HepG2 (cell line): ENCODE measurements around the gene EEF2. TPM values are rescaled to one million over a fixed set of nuclear protein-coding genes. Genes with fewer than 3 reads are reported as not detected.

Source experiments
- BHLHE40 ChIP-seq: IDR thresholded peaks from 2 replicates; pipeline ENCODE4 v1.6.1; 2011; ENCODE audit warnings: low read length, improper control_type of control experiment
- CBFB ChIP-seq: sonication (generic); formaldehyde crosslinking; IDR thresholded peaks from 2 replicates; pipeline ENCODE4 v1.4.0; 2020; ENCODE audit warnings: missing genetic modification reagents
- CSRNP1 ChIP-seq: sonication (generic); formaldehyde crosslinking; IDR thresholded peaks from 2 replicates; pipeline ENCODE4 v1.8.1; 2023; ENCODE audit warnings: mild to moderate bottlenecking, missing genetic modification reagents
- DZIP1 ChIP-seq: sonication (generic); formaldehyde crosslinking; IDR thresholded peaks from 2 replicates; pipeline ENCODE4 v1.5.0; 2020; ENCODE audit warnings: mild to moderate bottlenecking, missing genetic modification reagents
- ELF1 ChIP-seq: sonication (generic); formaldehyde crosslinking; IDR thresholded peaks from 2 replicates; pipeline ENCODE4 v1.4.0; 2020; ENCODE audit warnings: missing genetic modification reagents
- FLYWCH1 ChIP-seq: sonication (generic); formaldehyde crosslinking; IDR thresholded peaks from 2 replicates; pipeline ENCODE4 v1.8.1; 2023; ENCODE audit warnings: mild to moderate bottlenecking, missing genetic modification reagents
- GATA4 ChIP-seq: sonication (generic); IDR thresholded peaks from 2 replicates; pipeline ENCODE4 v1.6.1; 2016; ENCODE audit warnings: antibody characterized with exemption, low read depth, borderline replicate concordance
- GATAD2A ChIP-seq: IDR thresholded peaks from 2 replicates; pipeline ENCODE4 v1.6.1; 2016
- HOMEZ ChIP-seq: IDR thresholded peaks from 2 replicates; pipeline ENCODE4 v1.6.1; 2016; ENCODE audit warnings: low read depth
- MIER3 ChIP-seq: IDR thresholded peaks from 2 replicates; pipeline ENCODE4 v1.6.1; 2016; ENCODE audit warnings: missing compliant biosample characterization, borderline replicate concordance
- ONECUT2 ChIP-seq: sonication (generic); formaldehyde crosslinking; IDR thresholded peaks from 2 replicates; pipeline ENCODE4 v1.4.0; 2020; ENCODE audit warnings: missing genetic modification reagents
- RELA ChIP-seq: sonication (generic); formaldehyde crosslinking; IDR thresholded peaks from 2 replicates; pipeline ENCODE4 v1.4.0; 2020; ENCODE audit warnings: missing genetic modification reagents
- ZNF20 ChIP-seq: sonication (generic); formaldehyde crosslinking; IDR thresholded peaks from 2 replicates; pipeline ENCODE4 v1.4.0; 2020; ENCODE audit warnings: mild to moderate bottlenecking, moderate library complexity, missing genetic modification reagents
- ZNF670 ChIP-seq: sonication (generic); formaldehyde crosslinking; IDR thresholded peaks from 2 replicates; pipeline ENCODE4 v1.8.0; 2022; ENCODE audit warnings: mild to moderate bottlenecking, missing genetic modification reagents, borderline replicate concordance
- ZNF672 ChIP-seq: sonication (generic); formaldehyde crosslinking; IDR thresholded peaks from 2 replicates; pipeline ENCODE4 v1.8.1; 2022; ENCODE audit warnings: missing genetic modification reagents
- ZNF773 ChIP-seq: sonication (generic); formaldehyde crosslinking; IDR thresholded peaks from 2 replicates; pipeline ENCODE4 v1.4.0; 2020; ENCODE audit warnings: missing genetic modification reagents, borderline replicate concordance
- ZNF782 ChIP-seq: sonication (generic); formaldehyde crosslinking; IDR thresholded peaks from 2 replicates; pipeline ENCODE4 v1.4.0; 2020; ENCODE audit warnings: missing genetic modification reagents, mild to moderate bottlenecking, borderline replicate concordance
- ZNF800 ChIP-seq: sonication (generic); formaldehyde crosslinking; IDR thresholded peaks from 2 replicates; pipeline ENCODE4 v1.4.0; 2020; ENCODE audit warnings: missing genetic modification reagents
- ZNF883 ChIP-seq: sonication (generic); formaldehyde crosslinking; IDR thresholded peaks from 2 replicates; pipeline ENCODE4 v1.5.1; 2020; ENCODE audit warnings: mild to moderate bottlenecking, missing genetic modification reagents; ENCODE audit errors: not compliant biosample characterization
- polyA plus RNA-seq, 8 experiments: library from polyadenylated mRNA; depleted of rRNA in 3 of 8; stranded (reverse) in 7 of 8; unstranded in 1 of 8; fragments of >200 nt; fragmentation: Illumina TruSeq in 4 of 8; extraction: Trizol in 4 of 8; gene quantifications; 2 replicates each; pipeline versions ENCODE4 v1.2.1 to v1.2.3, GENCODE V29; 2011 to 2016; ENCODE audit warnings: low read depth in 4 of 8, missing spikeins in 1 of 8, mixed read lengths in 1 of 8; ENCODE audit not compliant: insufficient read depth in 1 of 8
- total RNA-seq, 5 experiments: library from RNA; depleted of rRNA; stranded (reverse); fragments of >200 nt; fragmentation: Illumina TruSeq; extraction: Trizol; gene quantifications; 2 replicates each; pipeline ENCODE4 v1.2.3, GENCODE V29; 2016; ENCODE audit warnings: low read depth in 1 of 5
- TF ChIP-seq, protein P1 (sequence below): sonication (generic); formaldehyde crosslinking; IDR thresholded peaks from 2 replicates; pipeline ENCODE4 v1.5.0; 2020; ENCODE audit warnings: mild to moderate bottlenecking, missing genetic modification reagents

EEF2 gene
- total and polyA plus RNA-seq, 2 of the 13 experiments (the other 11 are each of a cell fraction or from before 2014, with no cell fraction given): 1,441 to 1,777 TPM

DNA sequence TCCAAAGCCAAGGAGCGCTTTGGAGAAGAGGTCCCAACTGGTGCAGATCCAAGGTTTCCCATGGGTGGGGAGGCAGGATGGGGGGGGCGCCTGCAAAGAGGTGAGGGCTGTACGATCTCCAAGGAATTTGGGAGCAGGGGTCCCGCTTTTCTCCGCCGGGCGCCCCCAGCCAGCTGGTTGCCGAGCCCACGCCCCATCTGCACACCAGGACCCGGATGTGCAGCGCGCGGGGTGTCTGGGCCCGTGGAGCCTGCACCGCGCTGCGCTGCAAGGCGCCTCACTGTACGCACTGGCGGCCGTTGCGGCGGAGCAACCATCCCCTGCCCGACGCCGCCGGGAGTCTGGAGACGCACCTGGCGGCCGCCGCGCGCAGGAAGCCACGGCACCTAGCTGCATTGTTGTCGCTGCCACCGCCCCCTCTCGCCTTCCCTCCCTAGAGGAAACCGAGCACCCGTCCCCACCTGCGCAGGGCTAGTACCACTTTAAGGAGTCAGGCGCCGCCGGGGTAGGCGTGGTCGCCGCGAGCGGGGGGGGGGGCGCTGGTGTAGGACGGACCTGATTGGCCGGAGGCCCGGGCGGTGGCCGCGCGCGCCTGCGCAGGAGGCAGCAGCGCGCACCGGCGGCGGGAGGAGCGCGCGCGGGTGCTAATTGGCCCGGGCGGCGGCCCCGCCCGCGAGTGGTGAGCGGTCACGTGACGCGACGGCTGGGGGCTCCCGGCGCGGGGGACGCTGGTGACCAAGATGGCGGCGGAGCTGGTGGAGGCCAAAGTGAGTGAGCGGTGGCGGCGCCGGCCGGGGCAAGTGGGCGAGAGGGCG lies 22.0 kb upstream of the EEF2 start, which contains the start of gene PIAS4 (continued):
- TF ChIP-seq, protein P1, sequence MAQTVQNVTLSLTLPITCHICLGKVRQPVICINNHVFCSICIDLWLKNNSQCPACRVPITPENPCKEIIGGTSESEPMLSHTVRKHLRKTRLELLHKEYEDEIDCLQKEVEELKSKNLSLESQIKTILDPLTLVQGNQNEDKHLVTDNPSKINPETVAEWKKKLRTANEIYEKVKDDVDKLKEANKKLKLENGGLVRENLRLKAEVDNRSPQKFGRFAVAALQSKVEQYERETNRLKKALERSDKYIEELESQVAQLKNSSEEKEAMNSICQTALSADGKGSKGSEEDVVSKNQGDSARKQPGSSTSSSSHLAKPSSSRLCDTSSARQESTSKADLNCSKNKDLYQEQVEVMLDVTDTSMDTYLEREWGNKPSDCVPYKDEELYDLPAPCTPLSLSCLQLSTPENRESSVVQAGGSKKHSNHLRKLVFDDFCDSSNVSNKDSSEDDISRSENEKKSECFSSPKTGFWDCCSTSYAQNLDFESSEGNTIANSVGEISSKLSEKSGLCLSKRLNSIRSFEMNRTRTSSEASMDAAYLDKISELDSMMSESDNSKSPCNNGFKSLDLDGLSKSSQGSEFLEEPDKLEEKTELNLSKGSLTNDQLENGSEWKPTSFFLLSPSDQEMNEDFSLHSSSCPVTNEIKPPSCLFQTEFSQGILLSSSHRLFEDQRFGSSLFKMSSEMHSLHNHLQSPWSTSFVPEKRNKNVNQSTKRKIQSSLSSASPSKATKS (CRISPR knock-in tag): no peak
- TF ChIP-seq GATAD2A (CRISPR knock-in tag) (no peak), ONECUT2 (CRISPR knock-in tag) (no peak), ZNF782 (peak; percentile 73; the same call in 1 of the 2 replicates), ZNF670 (CRISPR knock-in tag) (no peak), ZNF672 (CRISPR knock-in tag) (no peak), ELF1 (peak; percentile 48), ZNF800 (CRISPR knock-in tag) (peak; percentile 88), DZIP1 (no peak), CBFB (peak; percentile 40; the same call in 1 of the 2 replicates), FLYWCH1 (no peak), ZNF20 (CRISPR knock-in tag) (no peak), BHLHE40 (peak; percentile 95), MIER3 (no peak), CSRNP1 (peak; percentile 59; the same call in 1 of the 2 replicates), ZNF773 (CRISPR knock-in tag) (no peak), GATA4 (no peak), HOMEZ (0 out of 2 replicates have a peak, but pooled peaks have one; percentile 11), RELA (CRISPR knock-in tag) (no peak), ZNF883 (CRISPR knock-in tag) (peak; percentile 86)
